GM10266 (cell line): ENCODE measurements around the gene POLR3F.
"Not testable (repeated sequence)": the region's sequence is repeated elsewhere in the genome, so short reads cannot be mapped to it uniquely, and the experiment has no call there.

ENCODE experiments used
- DNase-seq: peaks from one replicate; pipeline ENCODE4 v3.0.0; 2012; ENCODE audit errors: extremely low spot score
- CTCF ChIP-seq: IDR thresholded peaks from 2 replicates; pipeline ENCODE4 v1.5.1; 2012; ENCODE audit warnings: mild to moderate bottlenecking, low read depth; ENCODE audit not compliant: control insufficient read depth, insufficient read depth; ENCODE audit errors: missing control alignments

Gene POLR3F

DNA sequence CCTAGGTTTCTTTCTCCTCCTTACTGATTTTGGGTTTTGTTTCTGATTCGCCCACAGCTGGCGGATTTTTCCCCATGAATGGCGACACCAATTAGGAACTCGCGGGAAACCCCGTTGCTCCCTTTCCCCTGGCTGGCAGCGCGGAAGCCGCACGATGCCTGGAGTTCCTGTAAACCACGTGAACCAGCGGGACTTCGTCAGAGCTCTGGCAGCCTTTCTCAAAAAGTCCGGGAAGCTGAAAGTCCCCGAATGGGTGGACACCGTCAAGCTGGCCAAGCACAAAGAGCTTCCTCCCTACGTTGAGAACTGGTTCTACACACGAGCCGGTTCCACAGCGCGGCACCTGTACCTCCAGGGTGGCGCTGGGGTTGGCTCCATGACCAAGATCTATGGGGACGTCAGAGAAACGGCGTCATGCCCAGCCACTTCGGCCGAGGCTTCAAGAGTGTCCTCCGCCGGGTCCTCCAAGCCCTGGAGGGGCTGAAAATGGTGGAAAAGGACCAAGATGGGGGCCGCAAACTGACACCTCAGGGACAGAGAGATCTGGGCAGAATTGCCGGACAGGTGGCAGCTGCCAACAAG is 37.4 kb downstream of the POLR3F start:
- DNase-seq = no peak
- TF ChIP-seq CTCF = no peak

GRCh38 chr20:18506744-18507143 is 39.6 kb downstream of the POLR3F start:
- no peak for TF ChIP-seq CTCF
- DNase-seq = no peak

GRCh38 chr20:18507218-18508191 is 40.3 kb downstream of the POLR3F start, which contains the start of gene SEC23B:
SEC23B (plus strand) TSS chr20:18507940; CDS start chr20:18510836, 2,896 bp downstream.
- peak; percentile 89 for DNase-seq
- TF ChIP-seq CTCF = no peak

DNA sequence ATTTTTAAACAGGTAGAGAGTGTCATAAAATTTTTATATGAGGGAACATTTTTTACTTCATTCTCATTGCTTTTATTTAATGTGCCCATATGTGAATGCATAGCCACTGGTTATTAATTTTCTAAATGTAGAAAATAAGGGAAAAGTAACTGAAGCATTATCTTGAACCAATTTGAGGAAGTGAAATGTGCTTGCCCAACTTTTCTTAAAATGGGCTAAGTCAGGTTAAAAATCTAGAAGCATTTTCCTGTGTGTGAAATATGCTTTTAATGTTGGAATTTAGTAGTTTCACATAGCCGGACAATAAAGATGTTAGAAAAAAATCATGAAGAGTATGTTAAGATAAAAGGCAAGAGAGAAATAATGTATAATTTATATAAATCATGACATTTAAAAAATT is 44.4 kb downstream of the POLR3F start:
- no peak for DNase-seq

GRCh38 chr20:18513208-18513607 is 46.0 kb downstream of the POLR3F start:
- TF ChIP-seq CTCF = no peak
- no peak for DNase-seq

More for the DNA sequence above, 44.4 kb downstream of the POLR3F start:
- TF ChIP-seq CTCF = no peak

DNA sequence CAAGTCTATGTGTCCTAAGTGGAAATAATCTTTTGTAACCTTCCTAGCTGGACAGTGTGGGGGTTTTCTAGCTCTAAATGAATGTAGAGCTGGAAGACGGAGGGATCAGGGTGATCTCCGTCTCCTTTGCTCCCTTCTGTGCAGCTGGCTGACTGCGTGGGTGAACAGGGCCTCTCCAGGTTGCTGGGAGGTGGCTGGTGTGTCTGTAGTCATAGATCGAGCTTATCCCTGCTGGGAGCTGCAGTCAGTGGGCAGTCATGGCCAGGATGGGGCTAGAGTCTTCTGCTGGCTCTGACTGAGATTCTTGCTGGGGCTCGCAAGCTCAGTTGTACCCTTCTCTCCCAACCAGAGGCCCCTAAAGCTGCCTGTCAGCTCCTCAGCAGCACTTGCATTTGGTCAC is 46.9 kb downstream of the POLR3F start:
- no peak for TF ChIP-seq CTCF
- no peak for DNase-seq

- DNase-seq = no peak
- no peak for TF ChIP-seq CTCF
Observed at GRCh38 chr20:18515973-18516372, 48.8 kb downstream of the POLR3F start.

DNA sequence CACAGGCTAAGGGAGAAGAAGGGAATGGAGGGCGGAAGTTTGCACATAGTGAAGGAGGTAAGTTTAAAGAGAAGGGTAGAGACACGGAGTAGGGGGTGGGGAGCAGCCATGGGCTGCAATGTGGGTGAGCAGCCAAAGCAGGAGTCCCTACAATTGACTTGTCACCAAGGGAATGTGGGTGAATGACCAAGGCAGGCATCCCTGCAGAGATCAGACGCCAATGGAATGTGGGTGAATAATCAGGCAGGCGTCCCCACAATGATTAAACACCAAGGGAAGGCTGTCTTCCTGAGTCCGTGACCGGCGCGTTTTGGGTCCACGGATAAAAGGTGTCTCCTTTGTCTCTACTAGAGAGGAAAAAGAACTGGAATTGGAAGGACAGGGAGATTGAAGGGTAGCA is 54.9 kb downstream of the POLR3F start:
- not testable (repeated sequence) for DNase-seq
